A549 (cell line): Measurements from ENCODE around the gene CYP21A2. TPM values are rescaled to one million over a fixed set of nuclear protein-coding genes. Genes with fewer than 3 reads are reported as not detected.

ENCODE experiments used
- ATAC-seq, 2 experiments: fragments of 200-7000 bp in 1 of 2; fragments of >200 bp in 1 of 2; cut with Nextera tagmentation in 1 of 2; cut with Tn5 transposase in 1 of 2; 3 replicates each; pipeline versions ENCODE4 v1.8.0 to v1.9.1; 2018 to 2020; ENCODE audit warnings: mild to moderate bottlenecking in 1 of 2, moderate library complexity in 1 of 2
- CTCF ChIA-PET: fragments of 300-600 bp; sonication (Branson Sonifier 250); formaldehyde crosslinking; extraction: SDS; loops from one replicate; lab custom pipeline; 2021; ENCODE audit warnings: antibody characterized with exemption, inconsistent platforms; lab: Yijun Ruan, JAX
- POLR2A ChIA-PET: fragments of 350-600 bp; formaldehyde crosslinking; extraction: SDS; loops from one replicate; lab custom pipeline; 2021; ENCODE audit warnings: antibody characterized with exemption, inconsistent platforms; lab: Yijun Ruan, JAX
- DNase-seq, 2 experiments: peaks; one replicate each; pipeline versions ENCODE4 v3.0.0 to v3.0.0-alpha.2; 2011 to 2016; ENCODE audit warnings: low read depth in 1 of 2, low spot score in 1 of 2
- FAIRE-seq: peaks from 2 replicates; lab custom pipeline; 2011; peaks lifted over from hg19 to GRCh38; lab: Jason Lieb, UNC
- H3K27ac ChIP-seq, 2 experiments: fragments of >200 bp; sonication (Bioruptor Twin); formaldehyde crosslinking; 3 replicates each; pipeline ENCODE4 v1.5.1; 2016 to 2017
- H3K4me1 ChIP-seq: fragments of >200 bp; sonication (Bioruptor Twin); formaldehyde crosslinking; 3 replicates; pipeline ENCODE4 v1.6.1; 2016
- H3K4me2 ChIP-seq: fragments of >200 bp; sonication (Bioruptor Twin); formaldehyde crosslinking; 3 replicates; pipeline ENCODE4 v1.6.1; 2016
- H3K4me3 ChIP-seq: fragments of >200 bp; sonication (Bioruptor Twin); formaldehyde crosslinking; 3 replicates; pipeline ENCODE4 v1.5.1; 2016
- H3K9me3 ChIP-seq: fragments of >200 bp; sonication (Bioruptor Twin); formaldehyde crosslinking; 3 replicates; pipeline ENCODE4 v1.6.1; 2016
- BHLHE40 ChIP-seq: IDR thresholded peaks from 2 replicates; pipeline ENCODE4 v1.6.1; 2012; ENCODE audit warnings: low read depth, low read length, inconsistent platforms
- CEBPB ChIP-seq, 2 experiments: fragments of >200 bp in 1 of 2; sonication (Bioruptor Twin) in 1 of 2; formaldehyde crosslinking in 1 of 2; IDR thresholded peaks; 2 replicates each; pipeline ENCODE4 v1.6.1; 2012 to 2016
- CHD4 ChIP-seq: fragments of 200-600 bp; sonication (generic); IDR thresholded peaks from 2 replicates; pipeline ENCODE4 v1.6.1; 2016; ENCODE audit warnings: antibody characterized with exemption, mild to moderate bottlenecking, borderline replicate concordance
- KDM5A ChIP-seq: fragments of 200-600 bp; sonication (generic); IDR thresholded peaks from 2 replicates; pipeline ENCODE4 v1.6.1; 2016; ENCODE audit warnings: antibody characterized with exemption, mild to moderate bottlenecking
- MAFK ChIP-seq: fragments of 450-650 bp; IDR thresholded peaks from 2 replicates; pipeline ENCODE4 v1.6.1; 2014; ENCODE audit not compliant: partially characterized antibody
- MAX ChIP-seq: IDR thresholded peaks from 2 replicates; pipeline ENCODE4 v1.6.1; 2012
- PBX3 ChIP-seq: IDR thresholded peaks from 2 replicates; pipeline ENCODE4 v1.6.1; 2012
- RAD21 ChIP-seq, 2 experiments: fragments of >200 bp in 1 of 2; sonication (Bioruptor Twin) in 1 of 2; formaldehyde crosslinking in 1 of 2; IDR thresholded peaks in 1 of 2; conservative IDR thresholded peaks in 1 of 2; 2 replicates in 1 of 2; 3 replicates in 1 of 2; pipeline ENCODE4 v1.6.1; 2012 to 2018; ENCODE audit warnings: inconsistent platforms in 1 of 2
- RCOR1 ChIP-seq: fragments of 150-350 bp; IDR thresholded peaks from 2 replicates; pipeline ENCODE4 v1.6.1; 2014; ENCODE audit warnings: antibody characterized with exemption, low read length, low read depth
- RNF2 ChIP-seq: fragments of 200-600 bp; sonication (generic); IDR thresholded peaks from 2 replicates; pipeline ENCODE4 v1.6.1; 2016; ENCODE audit warnings: low read depth, mild to moderate bottlenecking, antibody characterized with exemption, moderate library complexity, borderline replicate concordance
- USF2 ChIP-seq: fragments of 450-650 bp; IDR thresholded peaks from 2 replicates; pipeline ENCODE4 v1.6.1; 2014; ENCODE audit warnings: antibody characterized with exemption
- WGBS: methylation state at CpG from one replicate; pipeline ENCODE4 v1.1.6; 2017; ENCODE audit errors: missing lambda C conversion rate; 5-methylcytosine and 5-hydroxymethylcytosine counted together
- polyA plus RNA-seq, 4 experiments: library from polyadenylated mRNA; depleted of rRNA in 3 of 4; stranded (reverse); fragments of >200 nt; fragmentation: RNase III in 1 of 4; extraction: RNeasy Plus Mini Kit Qiagen cat#74134 plus additional on column Dnase treatment in 1 of 4; gene quantifications; 2 replicates in 3 of 4; 3 replicates in 1 of 4; pipeline ENCODE4 v1.2.3, GENCODE V29; 2011 to 2017
- small RNA-seq, 6 experiments: library from RNA; depleted of rRNA; stranded (forward); fragments of <200 nt; gene quantifications; one replicate each; pipeline ENCODE3, GENCODE V24; 2012

CYP21A2 gene
- polyA plus RNA-seq, 2 of the 4 experiments (the other 2 are of a cell fraction), result not detected

DNA sequence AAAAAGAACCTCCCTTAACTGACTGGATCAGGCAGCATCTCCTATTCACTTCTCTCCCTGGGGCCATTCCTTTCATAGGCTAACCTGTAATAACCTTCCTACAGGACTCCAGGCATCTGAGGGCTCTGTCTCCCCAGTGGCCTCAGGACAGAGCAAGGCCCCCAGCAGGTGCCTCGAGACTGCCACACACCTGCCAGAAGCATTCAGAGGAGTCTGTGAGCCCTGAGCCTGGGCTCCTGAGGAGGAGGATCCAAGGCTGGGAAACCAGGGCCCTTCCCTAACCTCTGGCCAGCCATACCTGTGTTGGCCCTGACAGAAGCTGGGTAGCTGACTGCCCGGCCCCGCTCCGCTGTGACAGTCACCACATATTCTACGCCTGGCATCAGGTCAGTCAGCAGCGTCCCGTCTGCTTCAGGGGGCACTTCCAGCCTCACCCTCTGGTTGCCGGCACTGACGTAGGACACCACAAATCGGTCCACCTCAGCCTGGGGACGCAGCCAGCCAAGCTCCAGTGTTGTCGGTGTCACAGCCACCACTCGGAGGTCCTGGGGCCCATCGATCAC, 50.4 kb downstream of the CYP21A2 start:
- CTCF ChIA-PET, result interaction anchor here (0.6 to 5.9 kb wide), 12 partner anchors 9 to 1219 kb away, joined by 3 to 41 read pairs (median 4); no protein-coding TSS in a partner anchor
- peaks cover 11% of the 10 kb centered on the region; the same call in 2 of the 3 replicates for H3K4me1 ChIP-seq
- H3K4me3 ChIP-seq, result no peak overlapping the region
- DNase-seq (no peak), FAIRE-seq (no peak), ATAC-seq (0 out of 6 replicates have a peak, but pooled peaks of 1 of the 2 experiments have one; percentile 5)
- POLR2A ChIA-PET, result no interaction called here
- no peaks in the 10 kb centered on the region for H3K9me3 ChIP-seq
- H3K27ac ChIP-seq, result no peak overlapping the region
- TF ChIP-seq RAD21 (conservative IDR thresholded peaks at IDR 0.05 in 1 of 2, IDR thresholded peaks at IDR 0.05 in 1 of 2) (no peak), MAFK (no peak), BHLHE40 (no peak), KDM5A (no peak), USF2 (no peak)
- H3K4me2 ChIP-seq, result no peak overlapping the region
- WGBS, result 90% methylated on average over 4 of the region's 14 CpGs

DNA sequence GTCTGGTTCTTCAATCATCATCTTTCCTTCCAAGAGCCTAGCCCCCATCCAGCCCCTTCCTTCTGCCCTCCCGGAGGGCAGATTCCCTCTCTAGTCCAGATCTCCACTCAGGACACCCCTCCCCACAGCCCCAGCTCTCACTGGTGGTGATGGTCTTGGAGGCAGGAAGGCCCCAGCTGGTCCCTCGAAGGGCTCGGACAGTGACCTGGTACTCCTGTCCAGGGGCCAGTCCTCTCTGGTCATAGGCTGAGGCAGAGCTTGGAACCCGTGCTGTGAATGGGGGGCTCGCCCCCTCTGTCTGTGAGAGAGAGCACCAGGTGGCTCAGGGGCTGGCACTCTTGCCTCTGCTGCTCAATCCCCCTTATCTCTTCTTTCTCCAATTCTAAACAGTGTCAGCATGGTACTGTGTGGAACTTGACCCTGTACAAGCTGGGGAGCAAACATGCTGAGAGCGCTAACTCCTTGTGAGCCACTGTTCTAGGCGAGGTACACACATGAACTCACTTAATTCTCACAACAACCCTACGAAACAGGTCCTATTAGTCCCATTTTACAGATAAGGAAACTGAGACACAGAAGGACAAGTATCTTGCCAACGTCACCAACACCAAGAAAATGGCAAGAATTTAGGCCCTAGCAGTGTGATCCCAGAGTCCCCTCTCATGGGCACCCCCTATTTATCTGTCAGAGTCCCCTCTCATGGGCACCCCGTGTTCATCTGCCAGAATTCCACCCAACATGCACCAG, 51.0 kb downstream of the CYP21A2 start:
- no peak for FAIRE-seq
- WGBS, result 66% methylated on average over 7 of the region's 10 CpGs
- TF ChIP-seq RCOR1 (no peak), CEBPB (IDR thresholded peaks at IDR 0.05) (no peak), CHD4 (no peak), PBX3 (no peak), MAX (no peak), RNF2 (no peak)
- Histone ChIP-seq H3K4me3 (no peak overlapping the region), H3K9me3 (no peaks in the 10 kb centered on the region), H3K4me1 (peaks cover 11% of the 10 kb centered on the region; the same call in 2 of the 3 replicates), H3K27ac (no peak overlapping the region), H3K4me2 (no peak overlapping the region)
- CTCF ChIA-PET, result interaction anchor here (0.6 to 5.9 kb wide), 7 partner anchors 10 to 1218 kb away, joined by 3 to 41 read pairs (median 3); no protein-coding TSS in a partner anchor
- ATAC-seq, result no peak
- POLR2A ChIA-PET, result no interaction called here
- no peak for DNase-seq

Small RNA genes lying within 50 kb of the gene (small RNA-seq; reads per million reads assigned to genes)
- gene RNA5SP206, result 0 to 1.0 (median 0) reads per million in 6 experiments

Other genes starting within 250 kb of the CYP21A2 start
- 17.7 and 24.7 TPM in 2 replicates for gene VARS1, start 242.7 kb upstream of the CYP21A2 start, polyA plus RNA-seq (2011; rRNA removed)
- 57.2 to 58.4 TPM (median 58.3 TPM) in 3 replicates for gene VARS1, start 242.7 kb upstream of the CYP21A2 start, polyA plus RNA-seq (2017; fragmentation: RNase III; extraction: RNeasy Plus Mini Kit Qiagen cat#74134 plus additional on column Dnase treatment)
- 54.7 and 73.8 TPM in 2 replicates for gene LSM2, start 231.4 kb upstream of the CYP21A2 start, polyA plus RNA-seq (2011; rRNA removed)
- 58.9 to 65.3 TPM (median 59.6 TPM) in 3 replicates for gene LSM2, start 231.4 kb upstream of the CYP21A2 start, polyA plus RNA-seq (2017; fragmentation: RNase III; extraction: RNeasy Plus Mini Kit Qiagen cat#74134 plus additional on column Dnase treatment)
- gene HSPA1L, start 223.1 kb upstream of the CYP21A2 start, polyA plus RNA-seq (2011; rRNA removed), result 1.2 and 1.6 TPM in 2 replicates
- 1.2 to 1.7 TPM (median 1.4 TPM) in 3 replicates for gene HSPA1L, start 223.1 kb upstream of the CYP21A2 start, polyA plus RNA-seq (2017; fragmentation: RNase III; extraction: RNeasy Plus Mini Kit Qiagen cat#74134 plus additional on column Dnase treatment)
- 88.2 and 122 TPM in 2 replicates for gene HSPA1A, start 222.9 kb upstream of the CYP21A2 start, polyA plus RNA-seq (2011; rRNA removed)
- 129 to 204 TPM (median 194 TPM) in 3 replicates for gene HSPA1A, start 222.9 kb upstream of the CYP21A2 start, polyA plus RNA-seq (2017; fragmentation: RNase III; extraction: RNeasy Plus Mini Kit Qiagen cat#74134 plus additional on column Dnase treatment)
- gene HSPA1B, start 210.7 kb upstream of the CYP21A2 start, polyA plus RNA-seq (2011; rRNA removed), result 52.7 and 70.6 TPM in 2 replicates
- 56.7 to 125 TPM (median 98.6 TPM) in 3 replicates for gene HSPA1B, start 210.7 kb upstream of the CYP21A2 start, polyA plus RNA-seq (2017; fragmentation: RNase III; extraction: RNeasy Plus Mini Kit Qiagen cat#74134 plus additional on column Dnase treatment)
- gene NEU1, start 175.6 kb upstream of the CYP21A2 start, polyA plus RNA-seq (2011; rRNA removed), result 15.8 and 20.6 TPM in 2 replicates
- gene NEU1, start 175.6 kb upstream of the CYP21A2 start, polyA plus RNA-seq (2017; fragmentation: RNase III; extraction: RNeasy Plus Mini Kit Qiagen cat#74134 plus additional on column Dnase treatment), result 12.8 to 19.2 TPM (median 16.0 TPM) in 3 replicates
- 0.24 and 0.27 TPM in 2 replicates for gene SLC44A4, start 159.4 kb upstream of the CYP21A2 start, polyA plus RNA-seq (2011; rRNA removed)
- gene SLC44A4, start 159.4 kb upstream of the CYP21A2 start, polyA plus RNA-seq (2017; fragmentation: RNase III; extraction: RNeasy Plus Mini Kit Qiagen cat#74134 plus additional on column Dnase treatment), result not detected in 3 replicates
- gene EHMT2, start 140.7 kb upstream of the CYP21A2 start, polyA plus RNA-seq (2011; rRNA removed), result 15.4 and 16.4 TPM in 2 replicates
- 27.0 to 32.3 TPM (median 30.9 TPM) in 3 replicates for gene EHMT2, start 140.7 kb upstream of the CYP21A2 start, polyA plus RNA-seq (2017; fragmentation: RNase III; extraction: RNeasy Plus Mini Kit Qiagen cat#74134 plus additional on column Dnase treatment)
- 2.2 and 2.9 TPM in 2 replicates for gene ZBTB12, start 136.3 kb upstream of the CYP21A2 start, polyA plus RNA-seq (2011; rRNA removed)
- 8.4 to 10.1 TPM (median 10.0 TPM) in 3 replicates for gene ZBTB12, start 136.3 kb upstream of the CYP21A2 start, polyA plus RNA-seq (2017; fragmentation: RNase III; extraction: RNeasy Plus Mini Kit Qiagen cat#74134 plus additional on column Dnase treatment)
- gene C2, start 110.7 kb upstream of the CYP21A2 start, polyA plus RNA-seq (2011; rRNA removed), result 0.83 and 0.87 TPM in 2 replicates
- gene C2, start 110.7 kb upstream of the CYP21A2 start, polyA plus RNA-seq (2017; fragmentation: RNase III; extraction: RNeasy Plus Mini Kit Qiagen cat#74134 plus additional on column Dnase treatment), result 0.22 to 0.41 TPM (median 0.36 TPM) in 3 replicates
- gene CFB, start 92.3 kb upstream of the CYP21A2 start, polyA plus RNA-seq (2011; rRNA removed), result 5.6 and 8.6 TPM in 2 replicates
- 2.7 to 4.9 TPM (median 4.4 TPM) in 3 replicates for gene CFB, start 92.3 kb upstream of the CYP21A2 start, polyA plus RNA-seq (2017; fragmentation: RNase III; extraction: RNeasy Plus Mini Kit Qiagen cat#74134 plus additional on column Dnase treatment)
- gene NELFE, start 79.4 kb upstream of the CYP21A2 start, polyA plus RNA-seq (2011; rRNA removed), result 54.1 and 64.2 TPM in 2 replicates
- 70.6 to 73.6 TPM (median 72.4 TPM) in 3 replicates for gene NELFE, start 79.4 kb upstream of the CYP21A2 start, polyA plus RNA-seq (2017; fragmentation: RNase III; extraction: RNeasy Plus Mini Kit Qiagen cat#74134 plus additional on column Dnase treatment)
- 20.8 and 23.4 TPM in 2 replicates for gene SKIC2, start 79.2 kb upstream of the CYP21A2 start, polyA plus RNA-seq (2011; rRNA removed)
- gene SKIC2, start 79.2 kb upstream of the CYP21A2 start, polyA plus RNA-seq (2017; fragmentation: RNase III; extraction: RNeasy Plus Mini Kit Qiagen cat#74134 plus additional on column Dnase treatment), result 33.2 to 40.5 TPM (median 37.5 TPM) in 3 replicates
- gene DXO, start 66.3 kb upstream of the CYP21A2 start, polyA plus RNA-seq (2011; rRNA removed), result 12.7 and 16.0 TPM in 2 replicates
- gene DXO, start 66.3 kb upstream of the CYP21A2 start, polyA plus RNA-seq (2017; fragmentation: RNase III; extraction: RNeasy Plus Mini Kit Qiagen cat#74134 plus additional on column Dnase treatment), result 11.6 to 15.6 TPM (median 14.6 TPM) in 3 replicates
- 1.6 and 1.8 TPM in 2 replicates for gene C4A, start 56.4 kb upstream of the CYP21A2 start, polyA plus RNA-seq (2011; rRNA removed)
- 1.3 to 1.4 TPM (median 1.4 TPM) in 3 replicates for gene C4A, start 56.4 kb upstream of the CYP21A2 start, polyA plus RNA-seq (2017; fragmentation: RNase III; extraction: RNeasy Plus Mini Kit Qiagen cat#74134 plus additional on column Dnase treatment)
- 1.2 and 1.3 TPM in 2 replicates for gene C4B, start 23.6 kb upstream of the CYP21A2 start, polyA plus RNA-seq (2011; rRNA removed)
- 1.0 to 1.3 TPM (median 1.3 TPM) in 3 replicates for gene C4B, start 23.6 kb upstream of the CYP21A2 start, polyA plus RNA-seq (2017; fragmentation: RNase III; extraction: RNeasy Plus Mini Kit Qiagen cat#74134 plus additional on column Dnase treatment)
- 0.80 and 1.3 TPM in 2 replicates for gene TNXB, start 70.9 kb downstream of the CYP21A2 start, polyA plus RNA-seq (2011; rRNA removed)
- gene TNXB, start 70.9 kb downstream of the CYP21A2 start, polyA plus RNA-seq (2017; fragmentation: RNase III; extraction: RNeasy Plus Mini Kit Qiagen cat#74134 plus additional on column Dnase treatment), result 0.51 to 1.7 TPM (median 0.64 TPM) in 3 replicates
- 19.3 and 41.2 TPM in 2 replicates for gene ATF6B, start 89.8 kb downstream of the CYP21A2 start, polyA plus RNA-seq (2011; rRNA removed)
- 23.1 to 33.8 TPM (median 29.0 TPM) in 3 replicates for gene ATF6B, start 89.8 kb downstream of the CYP21A2 start, polyA plus RNA-seq (2017; fragmentation: RNase III; extraction: RNeasy Plus Mini Kit Qiagen cat#74134 plus additional on column Dnase treatment)
- gene FKBPL, start 91.9 kb downstream of the CYP21A2 start, polyA plus RNA-seq (2011; rRNA removed), result 3.5 and 3.8 TPM in 2 replicates
- gene FKBPL, start 91.9 kb downstream of the CYP21A2 start, polyA plus RNA-seq (2017; fragmentation: RNase III; extraction: RNeasy Plus Mini Kit Qiagen cat#74134 plus additional on column Dnase treatment), result 7.0 to 7.5 TPM (median 7.2 TPM) in 3 replicates
- 0.19 and 0.40 TPM in 2 replicates for gene PRRT1, start 113.5 kb downstream of the CYP21A2 start, polyA plus RNA-seq (2011; rRNA removed)
- 0.52 to 1.0 TPM (median 0.63 TPM) in 3 replicates for gene PRRT1, start 113.5 kb downstream of the CYP21A2 start, polyA plus RNA-seq (2017; fragmentation: RNase III; extraction: RNeasy Plus Mini Kit Qiagen cat#74134 plus additional on column Dnase treatment)
- gene PPT2, start 115.7 kb downstream of the CYP21A2 start, polyA plus RNA-seq (2011; rRNA removed), result 11.7 and 18.2 TPM in 2 replicates
- 7.7 to 9.3 TPM (median 9.2 TPM) in 3 replicates for gene PPT2, start 115.7 kb downstream of the CYP21A2 start, polyA plus RNA-seq (2017; fragmentation: RNase III; extraction: RNeasy Plus Mini Kit Qiagen cat#74134 plus additional on column Dnase treatment)
- 1.6 and 2.0 TPM in 2 replicates for gene EGFL8, start 126.2 kb downstream of the CYP21A2 start, polyA plus RNA-seq (2011; rRNA removed)
- 2.8 to 3.1 TPM (median 2.9 TPM) in 3 replicates for gene EGFL8, start 126.2 kb downstream of the CYP21A2 start, polyA plus RNA-seq (2017; fragmentation: RNase III; extraction: RNeasy Plus Mini Kit Qiagen cat#74134 plus additional on column Dnase treatment)
- 40.6 and 50.0 TPM in 2 replicates for gene AGPAT1, start 137.7 kb downstream of the CYP21A2 start, polyA plus RNA-seq (2011; rRNA removed)
- gene AGPAT1, start 137.7 kb downstream of the CYP21A2 start, polyA plus RNA-seq (2017; fragmentation: RNase III; extraction: RNeasy Plus Mini Kit Qiagen cat#74134 plus additional on column Dnase treatment), result 28.7 to 30.0 TPM (median 29.4 TPM) in 3 replicates
- 49.1 and 54.1 TPM in 2 replicates for gene RNF5, start 140.0 kb downstream of the CYP21A2 start, polyA plus RNA-seq (2011; rRNA removed)
- gene RNF5, start 140.0 kb downstream of the CYP21A2 start, polyA plus RNA-seq (2017; fragmentation: RNase III; extraction: RNeasy Plus Mini Kit Qiagen cat#74134 plus additional on column Dnase treatment), result 46.2 to 64.1 TPM (median 62.7 TPM) in 3 replicates
- gene AGER, start 145.8 kb downstream of the CYP21A2 start, polyA plus RNA-seq (2011; rRNA removed), result 1.4 and 1.6 TPM in 2 replicates
- 1.4 to 2.4 TPM (median 2.1 TPM) in 3 replicates for gene AGER, start 145.8 kb downstream of the CYP21A2 start, polyA plus RNA-seq (2017; fragmentation: RNase III; extraction: RNeasy Plus Mini Kit Qiagen cat#74134 plus additional on column Dnase treatment)
- gene PBX2, start 151.8 kb downstream of the CYP21A2 start, polyA plus RNA-seq (2011; rRNA removed), result 27.0 and 27.4 TPM in 2 replicates
- gene PBX2, start 151.8 kb downstream of the CYP21A2 start, polyA plus RNA-seq (2017; fragmentation: RNase III; extraction: RNeasy Plus Mini Kit Qiagen cat#74134 plus additional on column Dnase treatment), result 24.8 to 32.5 TPM (median 30.8 TPM) in 3 replicates
- gene GPSM3, start 154.2 kb downstream of the CYP21A2 start, polyA plus RNA-seq (2011; rRNA removed), result 0.15 and 0.36 TPM in 2 replicates
- gene GPSM3, start 154.2 kb downstream of the CYP21A2 start, polyA plus RNA-seq (2017; fragmentation: RNase III; extraction: RNeasy Plus Mini Kit Qiagen cat#74134 plus additional on column Dnase treatment), result 0.19 to 0.30 TPM (median 0.22 TPM) in 3 replicates
- 0.66 and 0.70 TPM in 2 replicates for gene NOTCH4, start 185.7 kb downstream of the CYP21A2 start, polyA plus RNA-seq (2011; rRNA removed)
- 0.22 to 0.44 TPM (median 0.32 TPM) in 3 replicates for gene NOTCH4, start 185.7 kb downstream of the CYP21A2 start, polyA plus RNA-seq (2017; fragmentation: RNase III; extraction: RNeasy Plus Mini Kit Qiagen cat#74134 plus additional on column Dnase treatment)